NCI-H345 treated with DMSO at 0.1 percent for 48 hours (cell line): ENCODE results near the gene NPTN.
"Not testable (repeated sequence)": the region's sequence is repeated elsewhere in the genome, so short reads cannot be mapped to it uniquely, and the experiment has no call there.

Experiments
- DNase-seq: peaks from one replicate; lab custom pipeline; 2025; ENCODE audit not compliant: unreplicated experiment; lab: John Stamatoyannopoulos, UW

The NPTN gene

GRCh38 chr15:73601451-73602445 is 31.4 kb downstream of the NPTN start:
- no peak for DNase-seq

GRCh38 chr15:73600413-73601335 is 32.5 kb downstream of the NPTN start:
- no peak for DNase-seq

DNA sequence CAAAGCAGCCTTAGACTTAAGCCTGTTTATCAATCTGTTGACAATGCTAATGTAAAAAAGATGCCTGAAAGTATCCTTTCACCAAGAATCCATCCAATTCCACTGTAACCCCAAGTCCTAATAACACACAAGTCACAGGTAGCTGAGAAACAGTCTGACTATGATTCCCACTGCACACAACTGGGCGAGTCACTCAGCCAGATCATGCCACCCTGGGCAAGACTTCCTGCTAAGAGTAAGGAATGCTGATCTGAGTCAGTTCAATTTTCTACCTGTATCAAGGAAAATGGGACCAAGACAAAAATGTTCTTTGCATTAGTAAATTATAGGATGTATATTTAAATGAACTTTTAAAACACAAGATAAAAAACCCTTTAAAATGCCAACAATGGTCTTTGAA is 33.3 kb downstream of the NPTN start:
- no peak for DNase-seq

DNA sequence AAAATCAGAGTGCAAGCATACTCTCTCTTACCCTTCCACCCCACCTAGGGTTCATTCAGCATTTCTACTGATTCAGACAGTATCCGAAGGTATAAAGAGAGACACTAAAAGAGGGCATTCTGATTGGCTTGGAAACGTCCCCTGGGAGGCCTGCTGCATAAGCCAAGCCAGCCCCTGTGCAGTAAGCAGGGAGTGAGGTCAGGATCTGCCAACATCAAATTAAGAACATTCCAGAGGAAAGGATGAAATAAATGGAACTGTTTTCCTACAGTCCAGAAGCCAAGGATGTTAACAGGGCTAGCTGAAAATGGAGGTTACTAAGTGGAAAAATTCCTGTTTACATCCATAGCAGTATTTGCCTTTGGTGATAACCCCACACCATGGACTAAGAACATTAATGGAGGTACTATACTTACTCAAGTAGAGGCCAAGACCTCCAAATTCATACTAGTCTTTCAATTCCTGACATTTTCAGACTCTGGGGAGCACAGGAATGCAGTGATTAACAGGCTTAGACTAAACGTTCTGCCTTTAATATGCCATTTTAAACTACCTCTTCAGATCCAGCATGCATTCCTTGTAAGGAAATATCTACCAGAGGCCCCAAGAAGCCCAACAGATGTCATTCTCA is 34.5 kb downstream of the NPTN start:
- DNase-seq = no peak

DNA sequence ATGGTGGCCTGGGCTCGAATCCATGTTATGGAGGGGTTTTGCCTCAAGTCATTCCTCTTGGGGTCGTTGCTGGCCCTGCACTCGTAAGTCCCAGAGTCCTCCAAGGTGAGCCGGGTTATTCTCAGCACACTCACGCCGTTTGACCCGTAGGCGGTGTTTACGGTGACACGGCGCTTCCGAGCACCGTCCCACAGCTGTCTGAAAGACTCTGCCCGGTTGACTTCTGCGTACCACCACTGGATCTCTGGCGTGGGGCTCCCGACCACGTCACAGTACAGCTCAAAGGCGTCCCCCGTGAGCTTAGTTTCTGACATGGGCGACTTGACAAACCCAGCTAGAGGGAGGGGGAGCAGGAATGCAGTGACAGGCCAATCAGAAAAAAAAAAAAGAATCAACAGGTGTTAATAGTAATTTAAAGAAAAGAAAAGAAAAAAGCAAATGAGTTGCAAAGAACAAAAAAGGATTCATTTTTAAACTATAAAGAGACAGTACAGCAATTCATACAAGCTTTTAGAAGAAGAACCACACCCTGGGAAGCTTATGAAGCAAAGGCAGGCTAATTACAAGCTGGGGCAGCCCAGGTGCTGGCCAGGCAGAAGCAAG is 36.1 kb downstream of the NPTN start:
- no peak for DNase-seq

DNA sequence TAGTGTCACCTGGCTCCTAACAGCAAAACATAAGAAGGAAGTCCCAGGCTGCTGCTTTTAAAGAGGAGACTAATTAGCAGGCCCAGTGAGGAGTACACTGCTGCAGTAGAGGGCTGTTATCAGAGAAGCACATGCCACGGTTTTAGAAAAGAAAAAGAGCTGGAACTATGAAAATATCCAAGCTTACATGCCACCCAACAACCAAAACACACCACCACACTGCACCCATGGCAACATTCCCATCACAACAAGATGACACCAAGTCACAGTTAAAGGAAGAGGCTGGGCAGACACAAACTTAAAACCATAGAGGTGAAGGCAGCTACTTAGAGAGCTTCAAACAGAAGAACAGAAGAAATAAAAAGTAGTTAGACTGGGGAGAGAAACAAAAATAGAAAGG is 37.0 kb downstream of the NPTN start:
- DNase-seq = no peak

DNA sequence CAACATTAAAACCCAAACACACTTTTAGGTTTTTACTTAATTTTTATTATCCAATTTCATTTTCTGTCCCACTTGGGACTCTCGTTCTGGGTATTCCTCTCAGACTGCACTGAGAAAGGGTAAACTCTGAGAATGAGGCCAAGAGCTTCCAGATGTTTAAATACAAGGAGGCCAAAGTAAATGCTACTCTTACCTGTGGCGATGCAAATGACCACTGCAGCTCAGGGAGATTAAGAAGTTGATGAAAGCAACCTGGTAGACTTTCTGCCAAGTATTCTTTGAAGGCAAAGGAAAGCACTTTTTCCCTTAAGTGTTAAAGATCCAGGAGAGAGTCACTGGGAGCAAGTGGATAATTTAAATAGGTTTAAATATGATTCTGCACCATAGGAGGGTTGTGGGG is 39.1 kb downstream of the NPTN start:
- no peak for DNase-seq

- peak; percentile 26 for DNase-seq
These were observed 39.7 kb downstream of the NPTN start for GRCh38 chr15:73593304-73594074.

- DNase-seq = no peak
These were observed 42.9 kb downstream of the NPTN start for GRCh38 chr15:73590263-73590662.

- no peak for DNase-seq
These were observed 43.4 kb downstream of the NPTN start for GRCh38 chr15:73589766-73590165.

DNA sequence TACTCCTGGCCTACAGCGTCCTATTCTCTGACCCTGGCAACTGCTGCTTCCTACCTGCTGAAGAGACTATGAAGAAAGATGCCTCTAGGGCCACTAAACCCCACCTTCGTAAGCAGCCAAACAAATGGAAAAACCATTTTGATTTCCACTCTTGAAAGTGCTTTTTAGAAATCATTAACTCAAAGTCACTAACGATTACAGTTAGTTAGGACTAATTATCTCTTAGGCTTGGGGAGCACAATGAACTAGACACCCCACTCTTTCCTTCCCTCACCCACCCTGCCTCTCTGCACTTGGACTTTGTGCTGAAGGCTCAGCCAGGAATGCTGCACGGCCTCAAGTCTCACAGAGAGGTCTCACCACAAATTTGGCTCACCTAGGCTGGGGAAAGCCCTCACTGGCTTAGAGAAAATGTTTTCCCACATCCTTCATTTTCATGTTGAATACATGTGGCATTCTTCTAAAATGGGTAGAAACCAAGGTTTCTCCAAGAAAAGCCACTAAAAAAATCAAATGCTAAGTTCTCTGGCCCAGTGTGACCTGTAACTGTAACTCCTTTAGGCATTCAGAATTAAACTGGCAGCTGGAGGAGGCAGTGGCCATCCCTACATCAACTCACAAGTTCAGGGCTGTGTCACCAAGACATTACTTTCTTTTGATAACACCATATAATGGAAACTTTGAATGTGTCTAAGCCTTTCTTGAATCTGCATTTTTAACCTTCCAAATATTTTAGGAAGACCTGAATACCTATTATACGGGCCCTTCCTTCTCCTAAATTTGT is 47.1 kb downstream of the NPTN start:
- DNase-seq = no peak

- no peak for DNase-seq
These were observed 48.3 kb downstream of the NPTN start for GRCh38 chr15:73584699-73585420.

DNA sequence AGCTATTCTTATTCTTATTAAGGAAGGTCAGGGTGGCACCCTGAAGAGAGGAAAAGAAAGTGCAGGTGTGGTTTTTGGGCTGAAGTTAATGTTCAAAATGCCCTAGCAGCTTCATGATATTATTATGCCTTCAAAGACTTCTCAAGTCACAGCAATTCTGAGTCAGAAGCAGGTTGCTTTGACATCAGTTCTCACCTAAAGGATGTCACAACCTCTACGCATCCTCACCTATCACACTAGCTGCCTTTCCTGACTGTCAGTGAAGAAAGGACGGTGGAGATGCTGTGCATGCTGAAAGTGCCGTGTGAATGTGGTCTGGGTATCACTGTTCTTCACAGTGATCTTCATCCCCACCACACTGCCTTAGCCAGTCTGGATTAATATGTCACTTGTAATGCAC is 49.6 kb downstream of the NPTN start:
- no peak for DNase-seq

- no peak for DNase-seq
These were observed 50.3 kb downstream of the NPTN start for GRCh38 chr15:73582851-73583379.

- DNase-seq = no peak
These were observed 55.2 kb downstream of the NPTN start for GRCh38 chr15:73578026-73578425.

GRCh38 chr15:73577593-73577992 is 55.6 kb downstream of the NPTN start:
- not testable (repeated sequence) for DNase-seq

GRCh38 chr15:73575636-73576247 is 57.4 kb downstream of the NPTN start:
- DNase-seq = no peak

- no peak for DNase-seq
These were observed 59.6 kb downstream of the NPTN start for GRCh38 chr15:73573572-73573971.
